VCaP (cell line): ENCODE measurements around the gene CD300A.

Experiments
- H3K27ac ChIP-seq: fragments of 450-650 bp; 2 replicates; pipeline ENCODE4 v1.5.1; 2017
- TF ChIP-seq, protein P1 (sequence below): fragments of 450-650 bp; conservative IDR thresholded peaks from 2 replicates; pipeline ENCODE4 v1.5.1; 2017; ENCODE audit warnings: mild to moderate bottlenecking, moderate library complexity

The CD300A gene

DNA sequence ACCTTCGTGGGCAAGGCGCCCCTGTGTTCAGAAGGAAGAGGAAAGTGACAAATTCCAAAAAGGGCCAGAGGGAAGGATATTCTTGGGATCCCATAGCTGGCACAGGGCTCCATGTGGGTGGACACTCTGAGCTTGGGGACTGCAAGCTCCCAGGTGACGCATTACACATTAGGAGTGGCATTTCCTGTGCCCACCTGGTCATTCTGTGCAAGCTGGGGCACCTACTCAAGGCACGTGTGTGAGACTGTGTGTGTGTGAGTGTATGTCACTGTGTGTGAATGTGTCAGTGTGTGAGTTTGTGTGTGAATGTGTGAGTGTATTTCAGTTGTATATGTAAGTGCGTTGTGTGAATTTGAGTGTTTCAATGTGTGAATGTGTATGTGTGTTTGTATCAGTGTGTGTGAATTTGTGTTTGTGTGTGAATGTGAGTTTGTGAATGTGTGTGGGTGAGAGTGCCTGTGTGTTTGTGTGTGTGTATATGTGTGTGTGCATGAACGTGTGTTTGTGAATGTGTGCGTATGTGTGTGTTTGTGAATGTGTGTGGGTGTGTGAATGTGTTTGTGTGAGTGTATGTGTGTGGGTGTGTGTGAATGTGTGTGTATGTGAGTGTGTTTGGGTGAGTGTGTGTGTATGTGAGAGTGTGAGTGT lies 1.6 kb upstream of the CD300A start:
- no peak overlapping the region for H3K27ac ChIP-seq
- TF ChIP-seq, protein P1, sequence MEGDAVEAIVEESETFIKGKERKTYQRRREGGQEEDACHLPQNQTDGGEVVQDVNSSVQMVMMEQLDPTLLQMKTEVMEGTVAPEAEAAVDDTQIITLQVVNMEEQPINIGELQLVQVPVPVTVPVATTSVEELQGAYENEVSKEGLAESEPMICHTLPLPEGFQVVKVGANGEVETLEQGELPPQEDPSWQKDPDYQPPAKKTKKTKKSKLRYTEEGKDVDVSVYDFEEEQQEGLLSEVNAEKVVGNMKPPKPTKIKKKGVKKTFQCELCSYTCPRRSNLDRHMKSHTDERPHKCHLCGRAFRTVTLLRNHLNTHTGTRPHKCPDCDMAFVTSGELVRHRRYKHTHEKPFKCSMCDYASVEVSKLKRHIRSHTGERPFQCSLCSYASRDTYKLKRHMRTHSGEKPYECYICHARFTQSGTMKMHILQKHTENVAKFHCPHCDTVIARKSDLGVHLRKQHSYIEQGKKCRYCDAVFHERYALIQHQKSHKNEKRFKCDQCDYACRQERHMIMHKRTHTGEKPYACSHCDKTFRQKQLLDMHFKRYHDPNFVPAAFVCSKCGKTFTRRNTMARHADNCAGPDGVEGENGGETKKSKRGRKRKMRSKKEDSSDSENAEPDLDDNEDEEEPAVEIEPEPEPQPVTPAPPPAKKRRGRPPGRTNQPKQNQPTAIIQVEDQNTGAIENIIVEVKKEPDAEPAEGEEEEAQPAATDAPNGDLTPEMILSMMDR = no peak

DNA sequence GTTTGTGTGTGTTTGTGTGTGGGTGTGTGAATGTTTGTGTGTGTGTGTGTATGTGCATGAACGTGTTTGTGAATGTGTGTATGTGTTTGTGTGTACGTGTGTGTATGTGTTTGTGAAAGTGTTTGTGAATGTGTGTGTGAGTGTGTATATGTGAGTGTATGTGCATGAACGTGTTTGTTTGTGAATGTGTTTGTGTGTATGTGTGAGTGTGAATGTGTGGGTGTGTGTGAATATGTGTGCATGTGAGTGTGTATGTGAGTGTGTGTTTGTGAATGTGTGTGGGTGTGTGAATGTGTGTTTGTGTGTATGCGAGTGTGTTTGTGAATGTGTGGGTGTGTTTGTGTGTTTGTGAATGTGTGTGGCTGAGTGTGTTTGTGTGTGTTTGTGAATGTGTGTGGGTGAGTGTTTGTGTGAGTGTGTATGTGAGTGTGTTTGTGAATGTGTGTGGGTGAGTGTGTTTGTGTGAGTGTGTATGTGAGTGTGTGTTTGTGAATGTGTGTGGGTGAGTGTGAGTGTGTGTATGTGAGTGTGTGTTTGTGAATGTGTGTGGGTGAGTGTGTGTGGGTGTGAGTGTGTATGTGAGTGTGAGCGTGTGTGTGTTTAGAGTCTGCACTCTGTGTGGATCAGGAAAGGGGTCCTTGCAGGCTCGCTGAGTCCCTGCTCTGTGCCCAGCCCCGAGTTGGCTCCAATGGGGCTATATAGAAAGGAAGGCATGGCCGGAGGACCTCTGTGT lies 890 bp upstream of the CD300A start:
- TF ChIP-seq, protein P1 = no peak
- H3K27ac ChIP-seq = no peak overlapping the region

- no peak overlapping the region for H3K27ac ChIP-seq
- TF ChIP-seq, protein P1 = no peak
Measured at GRCh38 chr17:74466828-74467184, 372 bp downstream of the CD300A start.

DNA sequence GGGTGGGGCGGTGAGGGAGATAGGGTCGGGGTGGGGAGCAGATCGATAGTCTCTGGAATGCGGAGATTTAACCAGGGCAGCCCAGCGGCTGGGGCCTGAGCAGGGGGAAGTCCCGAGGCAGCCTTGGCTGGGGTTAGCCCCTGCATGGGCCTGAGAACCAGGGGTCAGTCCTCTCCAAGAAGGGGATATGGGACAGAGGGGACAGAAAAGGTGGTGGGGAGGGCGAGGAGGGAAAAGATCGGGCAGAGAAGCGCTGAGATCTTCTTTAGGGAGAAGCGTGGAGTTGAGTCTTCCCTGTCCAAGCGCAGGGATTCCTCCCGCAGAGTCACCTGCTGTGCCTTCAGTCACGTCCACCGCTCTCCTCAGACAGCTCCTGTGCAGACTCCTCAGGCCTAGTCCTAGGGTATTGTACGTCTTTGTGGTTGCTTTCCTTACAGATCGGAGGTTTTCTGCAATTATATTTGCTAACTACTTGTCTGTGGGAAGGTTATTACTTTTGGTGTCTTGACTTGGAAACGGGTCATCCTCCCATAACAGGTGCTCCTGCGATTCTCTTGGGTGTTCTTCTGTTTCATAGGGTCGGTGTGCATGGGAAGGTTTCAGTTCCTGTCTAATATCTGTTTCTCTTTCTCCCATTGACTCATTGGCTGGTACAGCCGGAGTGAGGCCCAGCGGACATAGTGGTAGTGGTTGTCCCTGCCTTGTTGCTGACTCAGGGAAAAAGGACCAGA lies 952 bp downstream of the CD300A start:
- no peak overlapping the region for H3K27ac ChIP-seq

DNA sequence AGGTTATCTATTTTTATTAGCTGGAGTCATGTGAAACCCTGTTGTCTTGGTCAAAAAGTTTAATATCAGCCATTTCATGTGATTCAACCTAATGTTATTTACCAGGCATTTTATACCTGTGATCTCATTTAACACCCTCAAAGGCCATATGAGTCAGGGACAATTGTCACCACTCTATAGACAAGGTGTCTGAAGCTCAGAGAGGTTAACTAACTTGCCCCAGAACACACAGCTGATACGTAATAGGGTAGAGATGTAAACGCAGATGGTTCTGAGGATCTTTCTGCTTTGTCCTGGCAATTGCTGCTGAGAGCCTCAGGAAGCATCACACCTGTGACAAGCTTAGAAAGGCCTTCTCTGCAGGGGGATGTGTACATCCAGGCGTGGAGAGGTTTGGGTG lies 4.9 kb downstream of the CD300A start:
- no peak overlapping the region for H3K27ac ChIP-seq
- TF ChIP-seq, protein P1 = no peak

More for the DNA sequence above, 952 bp downstream of the CD300A start:
- TF ChIP-seq, protein P1 = no peak

GRCh38 chr17:74472890-74473289 lies 6.5 kb downstream of the CD300A start:
- TF ChIP-seq, protein P1 = no peak
- no peak overlapping the region for H3K27ac ChIP-seq

DNA sequence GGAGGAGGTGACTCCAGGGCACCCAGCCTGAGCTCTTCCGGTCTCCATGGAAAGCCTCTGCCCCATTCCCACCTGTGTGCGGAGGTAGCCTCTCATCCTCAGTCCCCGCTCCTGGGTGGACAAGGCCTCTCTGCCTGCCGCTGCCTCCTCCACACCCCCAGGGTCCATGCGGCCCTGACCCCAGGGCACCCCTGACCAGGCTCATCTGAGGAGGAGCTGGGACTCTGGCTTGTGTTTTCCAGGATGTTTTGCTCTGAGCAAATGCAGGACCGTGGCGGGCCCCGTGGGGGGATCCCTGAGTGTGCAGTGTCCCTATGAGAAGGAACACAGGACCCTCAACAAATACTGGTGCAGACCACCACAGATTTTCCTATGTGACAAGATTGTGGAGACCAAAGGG lies 6.9 kb downstream of the CD300A start:
- TF ChIP-seq, protein P1 = no peak
- H3K27ac ChIP-seq = no peak overlapping the region
